ENCODE measurements around the gene TUBB2B.

The TUBB2B gene

GRCh38 chr6:3227363-3228045 lies at the start of gene TUBB2B:
Gene TUBB2B, minus strand, starts transcription at chr6:3227653. Its CDS starts 110 bp downstream, at chr6:3227543.
- H3K4me1 ChIP-seq (ENCODE audit: control insufficient read depth in 1 of 2, insufficient read depth in 2 of 2, low read length in 2 of 2): peaks cover 6 to 55% of the 10 kb centered on the region in 2 donors
- H3K27ac ChIP-seq (ENCODE audit: low read length): no peak within 1 kb of the TSS
- no peaks in the 10 kb centered on the region for H3K9me3 ChIP-seq (ENCODE audit: control insufficient read depth in 1 of 2, low read length in 2 of 2)
- peaks cover 56% of the 10 kb centered on the region for H3K27me3 ChIP-seq (ENCODE audit: low read depth, low read length)
- no peaks in the 10 kb centered on the region for H3K36me3 ChIP-seq (ENCODE audit: control insufficient read depth in 1 of 2, insufficient read depth in 2 of 2, low read length in 2 of 2)
- peak within 1 kb of the TSS; percentile 46 to 64 for H3K4me3 ChIP-seq (ENCODE audit: low read depth in 1 of 2, low read length in 2 of 2)

DNA sequence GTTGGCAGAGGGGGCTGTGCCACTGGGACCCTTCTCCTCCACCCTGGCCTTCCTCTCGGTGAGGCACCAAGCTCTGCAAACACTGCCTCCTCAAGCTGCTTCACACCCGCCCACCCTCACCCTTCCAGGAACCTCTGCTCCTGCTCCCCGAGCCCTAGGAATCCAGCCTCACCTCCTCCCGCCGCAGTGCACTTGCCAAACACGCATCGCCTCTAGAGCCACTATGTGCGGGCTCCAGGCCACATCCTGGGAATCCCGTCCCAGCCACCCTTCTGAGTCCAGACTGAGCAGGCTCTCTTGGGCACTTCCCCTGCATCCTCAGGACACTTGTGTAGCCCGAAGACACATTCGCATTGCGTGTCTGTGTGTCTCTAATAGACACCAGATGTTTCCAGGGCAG lies 49.8 kb upstream of the TUBB2B start:
- no peaks in the 10 kb centered on the region for H3K9me3 ChIP-seq (ENCODE audit: control insufficient read depth in 1 of 2, low read length in 2 of 2)
- H3K27me3 ChIP-seq (ENCODE audit: low read depth, low read length): no peaks in the 10 kb centered on the region
- H3K4me3 ChIP-seq (ENCODE audit: low read depth in 1 of 2, low read length in 2 of 2): no peak overlapping the region
- H3K36me3 ChIP-seq (ENCODE audit: control insufficient read depth in 1 of 2, insufficient read depth in 2 of 2, low read length in 2 of 2): peaks cover 16 to 17% of the 10 kb centered on the region in 2 donors
- peaks cover 8 to 14% of the 10 kb centered on the region in 2 donors for H3K4me1 ChIP-seq (ENCODE audit: control insufficient read depth in 1 of 2, insufficient read depth in 2 of 2, low read length in 2 of 2)
- H3K27ac ChIP-seq (ENCODE audit: low read length): no peak overlapping the region

DNA sequence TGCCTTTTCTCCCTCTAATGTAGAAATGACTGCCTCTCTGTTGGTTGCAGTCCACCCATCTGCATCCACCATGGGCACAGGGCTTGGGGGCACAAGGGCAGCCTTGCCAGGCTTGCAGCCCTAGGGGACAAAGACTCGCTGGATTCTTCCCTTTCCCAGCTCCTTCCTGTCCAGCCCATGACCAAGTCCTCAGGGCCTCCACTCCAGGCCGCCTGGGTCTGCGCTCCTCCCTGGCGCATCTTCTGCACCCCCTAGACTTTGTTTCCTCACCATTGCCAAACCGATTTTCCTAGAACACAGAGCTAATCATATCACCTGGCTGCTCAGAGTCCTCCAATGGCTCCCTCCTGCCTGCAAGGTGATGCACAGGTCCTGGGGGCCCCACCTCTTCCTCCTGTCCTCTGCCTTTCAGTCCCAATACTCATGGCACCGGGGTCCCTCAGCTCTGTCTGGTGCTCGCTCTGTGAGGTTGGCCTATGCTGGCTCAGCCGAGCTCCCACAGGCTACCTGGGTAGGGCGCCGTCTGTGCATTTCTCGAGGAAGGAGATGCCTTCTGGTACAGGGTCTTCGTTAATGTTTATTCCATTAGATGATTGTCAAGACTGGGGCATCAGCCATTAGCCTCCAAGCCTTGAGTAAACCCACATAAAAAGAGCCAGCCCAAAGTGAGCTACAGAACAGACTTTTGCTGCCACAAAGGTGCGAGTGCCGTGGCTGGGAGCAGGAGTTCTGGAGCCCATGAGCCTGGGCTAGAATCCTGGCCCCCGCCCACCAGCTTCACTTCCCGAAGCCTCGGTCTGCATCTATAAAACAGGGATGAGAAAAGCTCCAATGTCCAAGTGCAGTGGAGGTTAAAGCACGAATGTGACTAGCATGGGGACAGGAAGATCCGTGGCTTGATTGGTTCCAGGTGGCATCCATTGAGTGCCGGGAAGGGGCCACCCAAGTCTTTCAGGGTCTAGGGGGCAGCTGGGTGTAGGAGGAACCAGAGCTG lies 49.0 kb upstream of the TUBB2B start:
- Histone ChIP-seq H3K9me3 (ENCODE audit: control insufficient read depth in 1 of 2, low read length in 2 of 2) (no peaks in the 10 kb centered on the region), H3K36me3 (ENCODE audit: control insufficient read depth in 1 of 2, insufficient read depth in 2 of 2, low read length in 2 of 2) (peaks cover 23 to 25% of the 10 kb centered on the region in 2 donors), H3K27me3 (ENCODE audit: low read depth, low read length) (no peaks in the 10 kb centered on the region), H3K4me3 (ENCODE audit: low read depth in 1 of 2, low read length in 2 of 2) (no peak overlapping the region), H3K4me1 (ENCODE audit: control insufficient read depth in 1 of 2, insufficient read depth in 2 of 2, low read length in 2 of 2) (peaks cover 3 to 6% of the 10 kb centered on the region in 2 donors), H3K27ac (ENCODE audit: low read length) (no peak overlapping the region)

DNA sequence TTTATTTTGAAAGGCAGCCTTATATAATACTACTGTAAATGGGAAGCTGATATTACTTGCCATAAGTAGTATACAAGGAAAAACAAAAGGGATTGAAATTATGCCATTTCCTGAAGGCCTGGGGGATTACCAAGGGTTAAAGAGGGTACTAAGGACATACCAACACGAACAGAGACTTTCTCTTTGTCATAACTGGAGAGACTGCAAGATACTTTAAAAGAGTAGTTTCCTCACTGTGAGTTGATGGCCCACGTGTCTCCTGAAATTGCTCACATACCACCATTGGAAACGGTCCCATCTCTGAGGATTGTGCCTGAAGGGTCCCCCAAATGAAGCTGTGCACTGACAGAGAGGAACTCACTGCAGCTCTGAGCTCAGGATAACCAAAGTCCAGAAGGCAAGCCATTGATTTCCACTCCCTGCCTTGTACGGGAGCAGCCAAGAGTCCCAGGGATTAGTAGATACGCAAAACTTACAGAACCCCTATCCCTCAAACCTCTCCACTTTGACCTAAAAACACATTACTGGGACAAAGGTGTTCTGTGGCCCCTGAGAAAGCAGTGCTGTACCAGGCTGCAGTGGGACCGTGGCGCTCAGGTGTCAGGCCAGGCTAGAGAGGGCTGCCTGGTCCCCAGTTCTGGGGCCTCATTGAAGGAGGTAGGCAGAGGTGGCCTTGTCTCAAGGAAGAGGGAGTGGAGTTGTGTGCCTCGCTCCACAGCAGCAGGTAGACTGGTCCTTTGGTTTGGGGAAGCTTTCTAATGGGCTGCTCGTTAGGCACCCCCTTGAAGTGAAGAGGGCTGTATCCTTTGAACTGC lies 46.5 kb upstream of the TUBB2B start:
- peaks cover 35 to 47% of the 10 kb centered on the region in 2 donors for H3K36me3 ChIP-seq (ENCODE audit: control insufficient read depth in 1 of 2, insufficient read depth in 2 of 2, low read length in 2 of 2)

GRCh38 chr6:3272911-3273547 lies 45.6 kb upstream of the TUBB2B start:
- Histone ChIP-seq H3K9me3 (ENCODE audit: control insufficient read depth in 1 of 2, low read length in 2 of 2) (no peaks in the 10 kb centered on the region), H3K27me3 (ENCODE audit: low read depth, low read length) (no peaks in the 10 kb centered on the region), H3K4me1 (ENCODE audit: control insufficient read depth in 1 of 2, insufficient read depth in 2 of 2, low read length in 2 of 2) (no peaks in the 10 kb centered on the region), H3K4me3 (ENCODE audit: low read depth in 1 of 2, low read length in 2 of 2) (no peak overlapping the region), H3K27ac (ENCODE audit: low read length) (no peak overlapping the region), H3K36me3 (ENCODE audit: control insufficient read depth in 1 of 2, insufficient read depth in 2 of 2, low read length in 2 of 2) (peaks cover 35 to 55% of the 10 kb centered on the region in 2 donors)

More for the DNA sequence above, 46.5 kb upstream of the TUBB2B start:
- no peak overlapping the region for H3K27ac ChIP-seq (ENCODE audit: low read length)
- no peaks in the 10 kb centered on the region for H3K4me1 ChIP-seq (ENCODE audit: control insufficient read depth in 1 of 2, insufficient read depth in 2 of 2, low read length in 2 of 2)
- no peak overlapping the region for H3K4me3 ChIP-seq (ENCODE audit: low read depth in 1 of 2, low read length in 2 of 2)
- H3K27me3 ChIP-seq (ENCODE audit: low read depth, low read length): no peaks in the 10 kb centered on the region
- no peaks in the 10 kb centered on the region for H3K9me3 ChIP-seq (ENCODE audit: control insufficient read depth in 1 of 2, low read length in 2 of 2)

- H3K27ac ChIP-seq (ENCODE audit: low read length): no peak overlapping the region
- no peaks in the 10 kb centered on the region for H3K27me3 ChIP-seq (ENCODE audit: low read depth, low read length)
- no peak overlapping the region for H3K4me3 ChIP-seq (ENCODE audit: low read depth in 1 of 2, low read length in 2 of 2)
- H3K9me3 ChIP-seq (ENCODE audit: control insufficient read depth in 1 of 2, low read length in 2 of 2): no peaks in the 10 kb centered on the region
- peaks cover 37 to 59% of the 10 kb centered on the region in 2 donors for H3K36me3 ChIP-seq (ENCODE audit: control insufficient read depth in 1 of 2, insufficient read depth in 2 of 2, low read length in 2 of 2)
- no peaks in the 10 kb centered on the region for H3K4me1 ChIP-seq (ENCODE audit: control insufficient read depth in 1 of 2, insufficient read depth in 2 of 2, low read length in 2 of 2)
Observed at GRCh38 chr6:3271756-3272155, 44.3 kb upstream of the TUBB2B start.

DNA sequence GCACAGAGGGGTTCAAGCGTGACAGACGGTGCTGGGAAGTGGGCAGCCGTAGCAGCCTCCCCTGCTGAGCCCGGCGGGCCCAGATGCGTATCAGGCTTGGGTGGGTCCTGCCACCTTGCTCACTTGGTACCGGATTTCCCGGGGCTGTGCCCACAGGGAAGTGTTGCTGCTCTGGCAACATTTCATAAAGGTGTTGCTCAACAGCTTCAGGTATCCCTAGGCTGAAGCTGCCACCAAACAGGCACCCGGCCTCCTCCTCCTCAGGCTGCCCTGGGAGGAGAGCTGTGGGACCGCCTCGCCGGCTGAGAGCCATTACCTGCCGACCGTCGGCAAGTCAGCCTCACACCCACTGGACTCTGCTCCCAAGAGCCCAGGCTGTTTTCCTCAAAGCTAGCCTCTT lies 42.8 kb upstream of the TUBB2B start:
- peaks cover 33 to 53% of the 10 kb centered on the region in 2 donors for H3K36me3 ChIP-seq (ENCODE audit: control insufficient read depth in 1 of 2, insufficient read depth in 2 of 2, low read length in 2 of 2)
- peaks cover 0 to 10% of the 10 kb centered on the region in 2 donors for H3K4me1 ChIP-seq (ENCODE audit: control insufficient read depth in 1 of 2, insufficient read depth in 2 of 2, low read length in 2 of 2)
- H3K4me3 ChIP-seq (ENCODE audit: low read depth in 1 of 2, low read length in 2 of 2): no peak overlapping the region
- no peaks in the 10 kb centered on the region for H3K27me3 ChIP-seq (ENCODE audit: low read depth, low read length)
- H3K27ac ChIP-seq (ENCODE audit: low read length): no peak overlapping the region
- no peaks in the 10 kb centered on the region for H3K9me3 ChIP-seq (ENCODE audit: control insufficient read depth in 1 of 2, low read length in 2 of 2)

DNA sequence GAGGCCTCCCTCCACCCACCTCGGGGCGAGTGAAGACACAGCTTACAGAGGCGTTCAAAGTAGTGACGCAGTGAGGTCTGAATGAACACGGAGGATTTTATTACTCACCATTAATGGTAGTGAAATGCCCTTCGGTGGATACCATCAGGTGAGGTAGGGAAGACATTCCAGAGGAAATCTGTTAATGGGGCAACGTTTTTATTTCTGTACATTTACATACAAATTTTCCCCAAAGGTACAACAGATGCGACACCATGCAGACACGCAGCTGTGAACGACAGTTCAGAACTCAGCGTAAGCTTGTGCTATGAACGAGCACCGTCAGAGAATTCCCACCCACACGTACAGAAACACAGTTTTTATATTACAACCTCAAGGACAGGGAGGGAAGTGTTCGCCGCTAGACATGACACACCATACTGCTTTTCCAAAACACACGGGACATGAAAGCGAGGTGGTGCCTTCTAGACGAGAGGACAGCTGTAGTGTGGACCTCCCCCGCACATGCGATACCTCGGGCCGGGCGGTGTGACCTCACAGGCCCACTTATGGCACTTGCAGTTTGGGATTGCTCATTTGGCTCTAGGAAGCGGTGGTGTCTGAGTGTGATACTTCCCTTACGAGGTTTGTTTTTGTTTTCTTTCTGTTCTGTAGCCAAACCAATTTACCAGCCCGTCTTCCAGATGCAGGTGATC lies 42.0 kb upstream of the TUBB2B start:
- H3K27me3 ChIP-seq (ENCODE audit: low read depth, low read length): no peaks in the 10 kb centered on the region
- peaks cover 0 to 13% of the 10 kb centered on the region in 2 donors for H3K4me1 ChIP-seq (ENCODE audit: control insufficient read depth in 1 of 2, insufficient read depth in 2 of 2, low read length in 2 of 2)
- H3K27ac ChIP-seq (ENCODE audit: low read length): no peak overlapping the region
- H3K9me3 ChIP-seq (ENCODE audit: control insufficient read depth in 1 of 2, low read length in 2 of 2): no peaks in the 10 kb centered on the region
- H3K36me3 ChIP-seq (ENCODE audit: control insufficient read depth in 1 of 2, insufficient read depth in 2 of 2, low read length in 2 of 2): peaks cover 36 to 59% of the 10 kb centered on the region in 2 donors
- no peak overlapping the region for H3K4me3 ChIP-seq (ENCODE audit: low read depth in 1 of 2, low read length in 2 of 2)

DNA sequence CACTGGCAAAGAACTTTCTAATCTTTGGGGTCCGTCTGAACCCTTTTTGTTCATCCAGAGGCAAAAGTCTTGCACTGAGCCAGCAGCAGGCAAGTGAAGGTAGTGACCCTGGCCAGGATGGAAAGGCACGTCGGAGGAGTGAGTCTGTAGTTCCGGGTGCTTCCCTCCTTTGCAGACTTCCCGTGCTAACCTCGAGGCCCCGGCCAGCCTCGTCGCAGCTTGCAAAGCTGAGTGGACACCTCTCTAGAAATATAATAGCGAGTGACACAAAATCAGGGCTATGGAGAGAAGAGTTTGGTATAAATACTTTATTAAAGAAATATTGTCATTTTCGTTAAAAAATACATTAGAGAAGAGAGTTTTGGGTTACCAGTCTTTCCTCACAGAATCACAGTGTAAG lies 41.2 kb upstream of the TUBB2B start:
- H3K4me3 ChIP-seq (ENCODE audit: low read depth in 1 of 2, low read length in 2 of 2): no peak overlapping the region
- no peaks in the 10 kb centered on the region for H3K9me3 ChIP-seq (ENCODE audit: control insufficient read depth in 1 of 2, low read length in 2 of 2)
- H3K36me3 ChIP-seq (ENCODE audit: control insufficient read depth in 1 of 2, insufficient read depth in 2 of 2, low read length in 2 of 2): peaks cover 41 to 64% of the 10 kb centered on the region in 2 donors
- H3K27ac ChIP-seq (ENCODE audit: low read length): no peak overlapping the region
- no peaks in the 10 kb centered on the region for H3K27me3 ChIP-seq (ENCODE audit: low read depth, low read length)
- peaks cover 0 to 13% of the 10 kb centered on the region in 2 donors for H3K4me1 ChIP-seq (ENCODE audit: control insufficient read depth in 1 of 2, insufficient read depth in 2 of 2, low read length in 2 of 2)

DNA sequence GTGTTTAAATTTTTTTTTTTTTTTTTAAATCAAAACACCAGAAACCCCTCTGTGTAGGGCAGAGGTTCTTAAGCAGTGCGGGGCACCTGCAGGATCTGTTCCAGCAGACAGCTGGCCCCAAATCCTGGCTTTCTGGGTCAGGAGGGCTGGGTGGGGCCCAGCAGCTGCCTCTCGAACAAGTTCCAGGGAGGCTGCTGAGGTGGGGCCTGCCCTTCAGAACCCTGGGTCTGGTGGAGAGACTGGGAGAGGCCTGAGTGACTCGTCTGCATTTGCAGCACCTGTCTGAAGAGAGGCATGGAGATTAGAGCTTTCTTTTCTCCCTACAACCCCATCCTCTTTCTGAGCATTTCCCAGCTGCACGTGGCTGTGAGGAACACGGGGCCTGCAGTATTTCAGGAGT lies 39.7 kb upstream of the TUBB2B start:
- Histone ChIP-seq H3K4me3 (ENCODE audit: low read depth in 1 of 2, low read length in 2 of 2) (no peak overlapping the region), H3K27me3 (ENCODE audit: low read depth, low read length) (no peaks in the 10 kb centered on the region), H3K4me1 (ENCODE audit: control insufficient read depth in 1 of 2, insufficient read depth in 2 of 2, low read length in 2 of 2) (peaks cover 0 to 13% of the 10 kb centered on the region in 2 donors), H3K36me3 (ENCODE audit: control insufficient read depth in 1 of 2, insufficient read depth in 2 of 2, low read length in 2 of 2) (peaks cover 36 to 55% of the 10 kb centered on the region in 2 donors), H3K27ac (ENCODE audit: low read length) (no peak overlapping the region), H3K9me3 (ENCODE audit: control insufficient read depth in 1 of 2, low read length in 2 of 2) (no peaks in the 10 kb centered on the region)

All from muscle layer of duodenum (tissue), 2 donors.